ENCODE results near the gene DIRAS1.
A peak's percentile ranks its signal among the peaks of the same experiment; 100 is the strongest.
"Not testable (repeated sequence)": the region's sequence is repeated elsewhere in the genome, so short reads cannot be mapped to it uniquely, and the experiment has no call there.

Gene DIRAS1

DNA sequence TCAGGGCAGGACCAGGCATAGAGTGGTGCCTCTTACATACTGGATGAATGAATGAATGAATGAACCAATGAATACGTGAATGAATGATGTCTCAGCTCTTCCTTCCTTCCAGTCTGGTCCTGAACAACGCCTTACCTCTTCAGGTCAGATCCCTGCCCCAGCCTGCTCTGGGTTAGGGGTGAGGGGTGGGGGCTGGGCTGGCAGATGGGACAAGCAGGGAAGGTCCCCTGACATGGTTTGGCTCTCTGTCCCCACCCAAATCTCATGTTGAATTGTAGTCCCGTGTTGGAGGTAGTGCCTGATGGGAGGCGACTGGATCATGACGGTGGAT is 9.3 kb downstream of the DIRAS1 start:
- DNase-seq (ENCODE audit: low spot score) = no peak

DNA sequence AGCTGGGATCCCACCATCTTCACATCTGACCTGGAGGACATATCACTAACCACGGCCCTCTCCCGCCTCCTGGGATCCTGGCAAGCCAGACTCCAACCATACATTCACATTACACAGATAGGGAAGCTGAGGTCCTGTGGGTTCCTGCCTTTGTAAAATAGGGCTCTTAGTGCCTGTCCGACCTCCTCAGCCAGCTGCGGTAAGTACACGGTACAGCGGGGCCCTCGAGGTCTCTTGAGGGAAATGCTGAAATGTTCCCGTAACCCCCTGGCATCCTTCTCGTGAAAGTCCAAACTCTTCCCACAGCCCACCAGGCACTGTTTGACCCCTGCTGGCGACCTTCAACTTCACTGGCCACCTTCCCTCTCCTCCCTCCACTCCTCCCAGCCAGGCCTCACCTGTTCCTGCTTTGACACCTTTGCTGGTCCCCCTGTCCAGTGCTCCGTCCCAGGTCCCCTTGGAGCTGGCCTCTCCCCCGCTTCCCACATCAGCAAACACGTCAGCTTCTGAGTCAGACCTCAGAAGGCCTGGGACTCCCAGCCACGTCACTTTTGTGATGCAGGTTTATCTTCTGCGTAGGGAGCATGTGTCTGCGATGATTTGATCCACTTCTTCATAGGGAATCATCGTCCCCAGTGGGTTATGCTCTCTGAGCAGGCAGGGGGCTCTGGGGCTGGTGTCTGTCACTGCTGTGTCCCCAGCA is 9.8 kb downstream of the DIRAS1 start:
- no peak for DNase-seq (ENCODE audit: low spot score)

DNA sequence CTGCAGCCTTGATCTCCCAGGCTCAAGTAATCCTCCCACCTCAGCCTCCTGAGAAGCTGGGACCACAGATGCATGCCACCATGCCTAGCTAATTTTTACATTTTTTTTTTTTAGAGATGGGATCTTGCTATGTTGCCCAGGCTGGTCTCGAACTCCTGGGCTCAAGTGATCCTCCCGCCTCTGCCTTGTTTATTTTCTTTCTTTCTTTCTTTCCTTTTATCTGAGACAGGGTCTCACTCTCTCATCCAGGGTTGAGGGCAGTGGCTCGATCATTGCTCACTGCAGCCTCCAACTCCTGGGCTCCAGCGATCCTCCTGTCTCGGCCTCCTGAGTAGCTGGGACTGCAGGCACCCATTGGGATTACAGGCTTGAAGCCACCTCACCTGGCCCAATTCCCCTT is 14.9 kb downstream of the DIRAS1 start:
- DNase-seq (ENCODE audit: low spot score) = no peak

DNA sequence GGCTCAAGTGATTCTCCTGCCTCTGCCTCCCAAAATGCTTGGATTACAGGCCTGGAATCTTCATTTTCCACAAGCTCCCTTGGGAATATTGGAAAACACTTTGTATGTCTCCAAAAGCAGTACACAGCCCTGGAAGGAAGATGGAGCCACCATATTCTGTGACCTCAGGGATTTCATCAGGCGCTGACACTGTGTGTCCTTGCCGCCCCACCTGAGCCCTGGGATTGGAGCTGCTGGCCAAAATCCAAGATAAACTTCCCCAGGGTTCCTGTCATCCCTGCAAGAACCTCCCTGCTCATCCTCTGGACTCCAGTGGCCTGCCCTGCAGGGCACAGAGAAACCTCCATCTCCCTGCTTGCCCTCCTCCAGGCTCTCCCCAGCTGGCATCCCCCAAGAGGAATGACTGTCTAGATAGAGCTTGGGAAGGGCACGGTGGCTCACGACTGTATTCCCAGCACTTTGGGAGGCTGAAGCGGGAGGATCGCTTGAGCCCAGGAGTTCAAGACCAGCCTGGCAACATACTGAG is 17.4 kb downstream of the DIRAS1 start:
- no peak for DNase-seq (ENCODE audit: low spot score)

DNA sequence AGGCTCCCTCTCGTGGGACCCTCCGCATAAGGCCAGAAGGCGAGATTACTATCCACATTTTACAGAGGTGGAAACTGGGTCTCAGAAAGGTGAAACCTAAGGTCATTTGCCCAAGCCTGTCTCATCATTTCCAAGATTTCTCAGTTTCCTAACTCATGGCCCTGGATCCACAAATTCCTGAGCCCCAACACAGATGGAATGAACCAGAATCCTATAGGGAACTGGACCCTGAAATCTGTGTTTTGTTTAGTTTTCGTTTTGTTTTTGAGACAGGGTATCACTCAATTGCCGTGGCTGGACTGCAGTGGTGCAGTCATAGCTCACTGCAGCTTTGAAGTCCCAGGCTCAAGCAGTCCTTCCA is 18.1 kb downstream of the DIRAS1 start:
- no peak for DNase-seq (ENCODE audit: low spot score)

DNA sequence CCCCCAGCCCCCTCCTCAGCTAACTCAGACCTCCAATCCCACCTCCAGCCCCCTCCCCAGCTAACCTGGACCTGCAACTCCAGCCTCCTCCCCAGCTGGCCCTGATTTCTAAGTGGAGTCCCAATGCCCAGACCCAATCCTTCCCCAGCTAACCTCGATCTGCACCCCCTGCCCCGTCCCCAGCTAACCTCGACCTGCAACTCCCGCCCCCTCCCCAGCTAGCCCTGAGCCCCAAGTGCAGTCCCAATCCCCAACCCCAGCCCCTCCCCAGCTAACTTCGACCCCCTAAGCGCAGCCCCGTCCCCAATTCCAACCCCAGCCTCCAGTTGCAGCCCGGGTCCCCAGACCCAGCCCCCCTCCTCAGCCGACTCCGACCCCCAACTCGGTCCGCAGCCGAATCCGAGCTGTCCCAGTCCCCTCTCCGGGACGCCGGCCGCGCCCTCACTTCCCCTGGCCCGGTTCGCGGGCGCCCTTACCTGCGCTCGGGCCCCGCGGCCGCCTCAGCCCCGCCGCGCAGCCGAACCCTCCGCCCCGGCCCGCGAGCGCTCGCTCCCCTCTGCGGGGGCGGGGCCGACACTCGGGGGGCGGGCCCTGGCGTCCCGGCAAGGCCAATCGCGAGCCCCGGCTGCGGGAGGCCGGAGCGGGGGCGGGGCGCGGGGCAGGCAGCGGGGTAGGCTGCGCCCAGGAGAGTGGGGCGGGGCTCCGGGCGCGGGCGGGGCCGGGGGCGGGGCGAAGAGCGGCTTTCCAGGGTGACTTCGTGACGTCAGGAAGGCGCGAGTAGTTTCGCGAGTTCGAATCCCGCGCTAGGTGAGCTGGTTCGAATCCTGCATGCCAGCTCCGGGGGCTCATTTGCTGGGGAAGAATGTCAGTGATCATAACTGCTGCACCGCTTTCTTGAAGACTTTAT is 18.7 kb downstream of the DIRAS1 start, which contains the start of gene GNG7:
Gene GNG7 (minus strand): TSS at position 525 of the 907 bp plus-strand sequence. CDS start 182,006 bp downstream, outside the sequence.
- peak; percentile 99 for DNase-seq (ENCODE audit: low spot score)

DNA sequence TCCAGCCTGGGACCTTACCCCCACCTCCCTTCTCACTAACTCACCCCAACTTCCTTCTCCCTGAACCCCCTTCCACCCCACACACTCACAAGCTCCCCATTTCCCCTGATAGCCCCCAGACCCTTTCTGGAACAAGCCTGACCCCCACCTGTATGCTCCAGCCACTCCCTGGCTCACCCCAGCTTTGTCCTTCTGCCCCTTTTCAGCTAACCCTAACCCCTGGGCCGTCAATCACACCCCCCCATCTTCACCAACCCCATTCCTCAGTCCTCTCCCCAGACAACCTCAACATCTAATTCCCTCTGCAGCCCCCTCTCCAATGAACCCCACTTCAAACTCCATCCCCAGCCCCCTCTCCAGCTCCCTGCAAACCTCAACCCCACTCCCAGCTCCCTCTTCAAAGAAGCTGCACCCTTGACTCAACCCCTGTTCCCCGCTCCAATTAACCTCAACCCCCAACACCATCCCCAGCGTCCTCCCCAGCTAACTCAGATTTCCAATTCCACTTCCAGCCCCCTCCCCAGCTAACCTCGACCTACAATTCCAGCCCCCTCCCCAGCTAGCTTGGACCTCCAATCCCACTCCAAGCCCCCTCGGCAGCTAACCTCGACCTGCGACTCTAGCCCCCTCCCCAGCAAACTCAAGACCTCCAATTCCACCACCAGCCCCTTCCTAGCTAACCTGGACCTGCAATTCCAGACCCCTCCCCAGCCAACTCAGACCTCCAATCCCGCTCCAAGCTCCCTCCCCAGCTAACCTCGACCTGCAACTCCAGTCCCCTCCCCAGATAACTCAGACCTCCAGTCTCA is 19.6 kb downstream of the DIRAS1 start:
- DNase-seq (ENCODE audit: low spot score) = no peak

DNA sequence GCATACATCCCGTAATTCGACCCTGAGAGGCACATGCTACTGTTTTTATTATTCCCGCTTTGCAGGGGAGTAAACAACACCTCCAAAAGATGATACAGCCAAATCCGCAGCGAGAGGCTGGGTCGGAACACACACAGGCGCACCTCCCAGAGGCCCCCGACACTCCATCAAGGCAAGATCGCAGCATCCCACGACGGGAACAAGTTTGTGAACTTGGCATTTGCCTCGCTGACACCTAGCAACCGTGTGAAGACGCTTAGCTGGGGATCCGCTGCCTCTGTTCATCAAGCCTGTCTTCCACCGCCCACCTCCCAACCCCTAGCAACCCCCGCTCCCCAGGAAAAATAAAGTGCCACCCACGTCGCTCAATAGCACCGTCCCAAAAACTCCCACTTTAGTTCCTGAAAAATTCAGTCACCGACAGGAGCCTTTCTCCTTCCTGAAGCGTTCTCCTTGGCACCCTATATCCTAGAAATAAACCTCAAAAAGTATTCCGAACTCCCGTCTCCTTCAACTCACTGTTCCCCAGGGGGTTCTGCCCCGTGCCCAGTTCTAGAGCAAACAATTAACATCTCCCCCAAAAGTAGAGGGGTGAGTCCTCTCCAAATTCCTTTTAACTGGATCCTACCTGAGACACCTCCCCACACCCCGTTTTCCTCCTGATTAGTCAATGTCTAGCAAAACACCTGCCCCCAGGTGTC is 20.4 kb downstream of the DIRAS1 start:
- no peak for DNase-seq (ENCODE audit: low spot score)

DNA sequence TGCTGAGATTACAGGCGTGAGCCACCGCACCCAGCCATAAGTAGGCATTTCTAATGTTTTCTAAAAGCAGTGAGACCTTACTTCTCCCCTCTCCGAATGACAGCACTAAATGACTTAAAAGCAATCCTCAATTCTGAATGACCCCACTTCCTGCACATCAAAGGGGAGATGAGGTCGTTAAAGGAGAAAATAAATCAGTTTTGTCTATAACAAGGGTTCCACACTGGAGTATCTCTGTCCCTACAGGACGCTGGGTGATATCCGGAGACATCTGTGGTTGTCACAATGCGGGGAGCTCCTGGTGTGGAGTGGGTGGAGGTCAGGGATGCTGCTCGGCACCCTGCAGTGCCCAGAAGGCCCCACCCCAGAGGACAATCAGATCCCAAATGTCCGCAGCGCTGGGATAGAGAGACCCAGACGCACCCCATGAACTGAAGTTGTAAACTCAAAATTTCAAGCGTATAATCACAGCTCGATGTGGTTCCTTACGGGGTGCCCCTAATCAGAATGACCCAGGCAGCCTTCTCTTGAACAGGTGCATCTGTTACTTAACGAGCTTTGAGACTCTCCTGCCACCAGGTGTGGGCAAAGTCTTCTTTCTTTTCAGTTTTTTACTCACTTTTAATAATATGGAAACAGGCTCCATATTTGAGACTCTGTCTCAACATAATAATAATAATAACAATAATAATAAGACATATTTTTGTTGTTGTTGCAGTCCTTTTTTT is 21.6 kb downstream of the DIRAS1 start:
- no peak for DNase-seq (ENCODE audit: low spot score)

DNA sequence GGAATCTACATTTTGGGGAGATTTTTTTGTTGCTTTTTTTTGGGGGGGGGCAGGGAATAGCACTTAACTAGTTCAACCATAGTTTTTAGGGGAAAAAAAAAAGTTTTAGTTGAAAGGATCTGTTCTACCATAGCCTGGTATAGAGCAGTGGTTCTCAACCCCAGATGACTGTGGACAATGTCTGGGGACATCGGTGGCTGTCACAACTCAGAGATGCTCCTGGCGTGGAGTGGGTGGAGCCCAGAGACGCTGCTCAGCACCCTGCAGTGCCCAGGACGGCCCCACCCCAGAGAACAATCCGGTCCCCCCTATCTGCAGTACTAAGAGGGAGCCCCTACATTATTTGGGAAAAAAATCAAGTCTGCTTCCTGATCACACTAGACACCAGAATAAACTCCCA is 27.0 kb downstream of the DIRAS1 start:
- no peak for DNase-seq (ENCODE audit: low spot score)

DNA sequence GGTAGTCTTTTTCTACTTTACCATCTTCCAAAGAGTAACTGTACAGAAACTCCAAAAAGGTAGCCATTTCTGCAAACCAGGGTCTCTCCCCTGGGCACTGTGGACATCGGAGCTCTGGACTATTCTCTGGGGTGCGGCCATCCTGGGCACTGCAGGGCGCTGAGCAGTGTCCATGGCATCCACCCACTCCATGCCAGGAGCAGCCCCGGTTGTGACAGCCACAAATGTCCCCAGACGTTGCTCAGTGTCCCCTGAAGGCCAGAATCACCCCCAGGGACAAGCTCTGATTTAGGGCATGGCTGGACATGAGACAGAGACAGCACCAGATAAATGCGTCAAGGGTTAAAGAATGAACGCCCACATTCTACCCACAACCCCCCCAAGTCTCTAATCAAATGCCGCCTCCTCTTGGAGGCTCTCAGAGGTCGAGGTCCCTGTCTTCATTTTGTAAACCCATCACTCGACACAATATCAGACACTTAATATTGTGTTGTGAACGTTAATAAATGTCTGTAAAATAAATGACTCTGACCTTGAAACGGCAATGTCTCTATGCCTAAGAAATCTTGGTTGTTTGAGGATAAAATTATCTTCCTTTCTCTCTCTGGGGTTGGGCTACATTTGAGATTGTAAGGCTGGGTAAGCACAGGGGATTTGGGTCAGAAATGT is 27.5 kb downstream of the DIRAS1 start:
- no peak for DNase-seq (ENCODE audit: low spot score)

DNA sequence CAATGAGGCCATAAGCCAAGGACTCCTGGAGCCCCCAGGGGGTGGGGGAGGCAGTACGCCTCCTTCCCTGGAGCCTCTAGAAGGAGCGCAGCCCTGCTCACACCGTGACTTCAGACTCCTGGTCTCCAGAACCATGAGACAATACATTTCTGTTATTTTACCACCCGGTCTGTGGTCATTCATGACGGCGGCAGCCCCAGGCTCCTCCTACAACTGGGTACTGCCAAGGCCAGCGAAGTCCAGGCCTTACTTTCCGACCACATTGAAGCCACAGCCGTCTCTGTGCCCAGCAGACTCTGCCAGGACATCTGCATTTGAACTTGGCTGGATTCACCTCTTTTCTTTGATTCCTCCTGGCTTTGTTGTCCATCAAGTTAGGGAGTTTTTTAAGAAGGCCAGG is 29.2 kb downstream of the DIRAS1 start:
- DNase-seq (ENCODE audit: low spot score) = no peak

DNA sequence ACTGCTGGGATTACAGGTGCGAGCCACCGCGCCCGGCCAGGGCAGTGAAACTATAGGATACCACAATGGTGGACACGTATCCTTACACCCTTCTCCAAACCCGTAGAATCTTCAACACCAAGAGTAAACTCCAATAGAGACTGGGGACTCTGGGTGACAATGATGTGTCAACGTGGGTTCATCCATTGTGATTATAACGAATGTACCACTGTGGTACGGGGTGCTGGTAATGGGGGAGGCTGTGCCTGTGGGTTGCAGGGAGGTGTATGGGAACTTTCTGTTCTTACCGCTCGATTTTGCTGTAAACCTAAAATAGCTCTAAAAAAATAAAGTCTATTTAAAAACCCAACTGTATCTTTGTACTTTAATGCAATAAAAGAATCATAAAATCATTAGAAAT is 30.3 kb downstream of the DIRAS1 start:
- DNase-seq (ENCODE audit: low spot score) = no peak

DNA sequence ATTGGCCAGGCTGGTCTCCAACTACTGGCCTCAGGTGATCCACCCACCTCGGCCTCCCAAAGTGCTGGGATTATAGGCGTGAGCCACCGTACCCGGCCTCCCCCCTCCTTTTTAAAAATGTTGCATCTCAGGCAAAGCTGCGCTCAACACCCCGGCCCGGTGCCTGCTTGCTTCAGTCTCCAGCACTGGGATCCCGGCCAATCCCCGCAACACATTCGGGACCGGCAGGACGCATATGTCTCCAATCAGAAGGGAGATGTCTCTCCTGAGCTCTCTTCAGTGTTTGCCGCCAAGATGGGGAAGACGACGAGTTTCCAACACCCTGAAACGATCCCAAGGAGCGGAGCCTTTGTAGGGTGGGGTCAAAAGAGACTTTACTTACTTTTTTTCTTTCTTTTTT is 34.8 kb downstream of the DIRAS1 start:
- no peak for DNase-seq (ENCODE audit: low spot score)

DNA sequence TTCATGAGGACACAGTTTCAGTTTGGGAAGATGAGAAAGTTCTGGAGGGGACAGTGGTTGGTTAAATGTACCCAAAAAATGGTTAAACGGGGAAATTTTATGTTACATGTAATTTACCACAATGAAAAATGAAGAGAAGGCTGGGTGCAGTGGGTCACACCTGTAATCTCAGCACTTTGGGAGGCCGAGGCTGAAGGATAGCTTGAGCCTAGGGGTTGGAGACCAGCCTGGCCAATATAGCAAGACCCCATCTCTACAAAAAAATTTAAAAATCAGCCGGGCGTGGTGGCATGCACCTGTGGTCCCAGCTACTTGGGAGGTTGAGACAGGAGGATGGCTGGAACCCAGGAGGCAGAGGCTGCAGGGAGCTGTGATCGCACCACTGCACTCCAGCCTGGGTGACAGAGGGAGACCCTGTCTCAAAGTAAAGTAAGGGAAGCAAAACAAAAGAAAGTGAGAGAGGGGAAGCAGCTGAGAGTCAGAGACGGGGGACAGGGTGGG is 35.9 kb downstream of the DIRAS1 start:
- no peak for DNase-seq (ENCODE audit: low spot score)

DNA sequence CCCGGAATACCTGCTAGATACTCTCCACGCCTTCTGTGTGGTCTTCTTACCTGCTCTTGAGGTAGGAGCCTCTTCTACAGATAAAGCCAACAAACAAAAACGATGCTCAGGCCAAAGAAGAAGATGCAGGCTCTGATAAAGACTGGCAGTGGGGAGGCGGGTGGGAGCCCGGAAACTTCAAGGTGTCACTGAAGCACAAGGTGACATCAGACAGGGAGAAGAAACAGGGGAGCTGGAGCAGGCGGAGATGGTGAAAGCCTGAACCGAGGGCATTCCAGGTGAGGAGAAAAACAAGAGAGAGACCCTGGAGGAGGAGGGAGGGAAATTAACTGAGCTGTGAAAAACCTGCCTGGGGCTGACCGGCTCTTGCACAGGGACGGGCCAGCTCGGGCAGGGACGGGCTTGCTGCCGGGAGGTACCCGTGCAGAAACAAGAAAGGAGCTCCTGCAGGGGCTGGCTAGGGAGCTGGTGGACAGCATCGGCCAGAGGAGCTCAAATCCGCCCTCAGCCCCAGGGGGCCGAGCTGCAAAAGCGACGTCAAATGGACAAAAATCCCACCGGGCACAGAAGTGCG is 37.7 kb downstream of the DIRAS1 start:
- no peak for DNase-seq (ENCODE audit: low spot score)

DNA sequence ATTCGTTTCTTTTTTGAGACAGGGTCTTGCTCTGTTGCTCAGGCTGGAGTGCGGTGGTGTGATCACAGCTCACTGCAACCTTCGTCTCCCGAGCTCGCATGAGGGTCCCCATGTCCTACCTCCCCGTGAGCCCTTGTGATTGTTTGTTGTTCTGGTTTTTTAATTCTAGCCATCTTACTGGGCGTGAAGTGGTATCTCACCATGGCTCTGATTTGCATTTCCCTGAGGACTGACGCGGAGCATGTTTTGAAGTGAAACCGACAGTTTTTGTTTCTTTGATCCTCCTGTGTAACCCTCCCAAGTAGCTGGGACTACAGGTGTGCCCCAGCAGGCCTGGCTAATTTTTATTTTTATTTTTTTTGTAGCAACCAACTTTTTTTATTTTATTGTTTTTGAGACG is 40.4 kb downstream of the DIRAS1 start:
- DNase-seq (ENCODE audit: low spot score) = no peak

DNA sequence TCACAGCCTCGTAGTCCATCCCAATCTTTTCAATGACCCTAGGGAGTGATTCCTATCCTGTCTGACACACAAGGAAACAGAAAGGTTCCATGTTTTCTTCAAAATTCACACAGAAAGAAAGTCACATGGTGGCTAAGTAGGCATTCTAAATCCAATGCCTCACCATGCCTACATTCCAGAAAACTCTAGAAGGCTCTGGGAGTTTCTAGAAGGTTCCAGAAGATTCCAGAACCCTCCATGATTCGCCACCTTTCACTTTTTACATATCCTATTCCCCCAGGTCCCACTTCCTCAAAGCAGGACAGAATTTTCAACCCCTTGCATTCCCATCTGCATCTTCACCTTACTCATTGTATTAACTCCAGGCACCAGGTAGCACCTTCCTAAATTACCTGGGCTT is 41.7 kb downstream of the DIRAS1 start:
- no peak for DNase-seq (ENCODE audit: low spot score)

DNA sequence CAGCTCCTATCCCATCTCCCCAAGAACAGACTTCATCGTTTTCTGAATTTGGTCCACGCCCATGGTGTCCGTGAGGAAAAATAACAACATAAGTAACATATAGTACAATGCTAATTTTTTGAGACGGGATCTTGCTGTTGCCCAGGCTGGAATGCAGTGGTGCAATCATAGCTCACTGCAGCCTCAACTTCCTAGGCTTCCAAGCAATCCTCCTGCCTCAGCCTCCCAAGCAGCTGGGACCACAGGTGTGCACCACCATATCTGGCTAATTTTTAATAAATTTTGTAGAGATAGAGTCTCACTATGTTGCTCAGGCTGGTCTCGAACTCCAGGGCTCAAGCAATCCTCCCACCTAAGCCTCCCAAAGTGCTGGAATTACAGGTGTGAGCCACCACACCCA is 42.2 kb downstream of the DIRAS1 start:
- DNase-seq (ENCODE audit: low spot score) = not testable (repeated sequence)

DNA sequence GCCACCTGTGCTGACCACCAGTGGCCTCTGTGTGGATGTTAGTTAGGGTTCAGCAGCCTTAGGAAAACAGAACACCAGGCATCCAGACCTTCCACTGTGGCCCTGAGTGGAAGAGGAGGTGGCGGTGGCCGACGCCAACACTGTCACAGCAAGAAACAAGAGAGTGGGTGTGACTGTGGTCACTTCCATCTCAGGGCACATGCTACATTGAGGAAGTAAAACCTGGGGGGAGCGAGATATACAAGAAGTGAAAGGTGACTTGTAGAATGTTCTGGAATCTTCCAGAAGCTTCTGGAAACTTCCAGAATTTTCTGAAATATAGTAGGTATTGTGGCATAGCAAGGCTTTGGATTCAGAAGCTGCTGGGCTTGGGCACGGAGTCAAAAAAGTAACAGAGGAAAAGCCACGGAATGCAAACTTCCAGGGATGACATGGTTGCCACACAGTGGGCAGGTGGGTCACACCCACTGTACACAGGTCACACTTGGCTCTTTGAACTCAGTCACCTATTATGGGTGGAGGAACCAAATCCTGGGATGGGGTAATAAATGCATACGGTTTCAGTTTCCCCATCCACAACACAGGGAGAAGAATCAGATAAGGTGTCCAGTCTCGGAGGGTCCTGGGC is 43.0 kb downstream of the DIRAS1 start:
- DNase-seq (ENCODE audit: low spot score) = no peak

Data from GM03348 (cell line).